GM21423 (cell line): ENCODE data around the gene COBLL1.

Experiments used
- ATAC-seq: cut with Tn5 transposase; IDR thresholded peaks from one replicate; pipeline ENCODE4 v1.9.1; 2021; ENCODE audit warnings: mild to moderate bottlenecking, moderate library complexity; ENCODE audit not compliant: unreplicated experiment

COBLL1 gene

DNA sequence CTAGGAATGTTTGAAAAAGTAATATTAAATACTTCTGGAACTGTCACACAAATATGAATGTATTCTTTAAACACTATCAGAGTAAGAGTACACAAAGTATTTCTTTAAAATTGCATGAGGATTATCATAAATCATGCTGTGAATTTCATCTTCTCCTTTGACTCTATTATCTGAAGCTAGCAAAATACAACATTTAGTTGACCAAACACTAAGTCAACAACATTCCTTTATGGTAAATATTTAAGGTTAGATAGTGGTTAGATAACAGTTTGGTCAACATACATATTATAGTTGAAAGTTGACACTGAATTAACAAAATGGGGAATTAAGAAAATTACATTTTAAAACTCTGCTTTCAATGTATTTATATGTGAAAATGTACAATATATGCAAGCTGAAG is 148.2 kb downstream of the COBLL1 start:
- ATAC-seq = no peak

DNA sequence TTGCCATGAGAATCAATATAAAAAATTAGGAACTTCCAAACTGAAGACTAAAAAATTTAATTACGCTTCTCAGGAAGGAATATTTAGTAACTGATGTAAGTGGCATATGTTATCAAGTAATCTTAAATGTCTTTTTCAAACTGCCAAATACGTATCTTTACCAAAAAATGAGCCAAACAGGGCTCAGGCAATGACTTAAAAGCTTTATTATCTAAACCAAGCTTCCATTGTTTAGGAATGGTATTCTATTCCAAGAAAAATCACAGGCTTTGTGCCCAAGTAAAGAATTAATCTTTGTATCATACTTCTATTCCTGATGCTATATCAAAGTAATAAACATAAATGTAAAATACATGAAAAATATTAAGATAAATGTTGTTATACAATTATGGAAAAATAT is 148.7 kb downstream of the COBLL1 start:
- ATAC-seq = no peak

DNA sequence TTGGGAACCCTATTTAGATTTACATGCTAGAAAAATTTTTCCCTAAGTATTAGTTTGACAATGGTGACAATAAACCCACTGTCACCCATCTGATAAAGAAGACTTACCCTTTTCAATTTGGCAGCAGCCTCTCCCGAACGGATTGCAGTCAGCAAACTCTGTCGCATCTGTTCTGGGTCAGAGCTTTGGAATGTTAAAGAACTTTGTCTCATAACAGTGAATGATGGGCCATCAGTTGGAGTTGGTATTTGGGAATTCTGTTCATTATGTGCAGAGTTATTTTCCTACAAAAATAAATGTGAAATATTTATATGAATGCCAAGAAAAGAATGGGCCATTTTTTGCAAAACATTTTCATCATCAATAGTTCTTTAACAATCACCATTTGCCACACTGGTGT is 149.5 kb downstream of the COBLL1 start:
- ATAC-seq = no peak

DNA sequence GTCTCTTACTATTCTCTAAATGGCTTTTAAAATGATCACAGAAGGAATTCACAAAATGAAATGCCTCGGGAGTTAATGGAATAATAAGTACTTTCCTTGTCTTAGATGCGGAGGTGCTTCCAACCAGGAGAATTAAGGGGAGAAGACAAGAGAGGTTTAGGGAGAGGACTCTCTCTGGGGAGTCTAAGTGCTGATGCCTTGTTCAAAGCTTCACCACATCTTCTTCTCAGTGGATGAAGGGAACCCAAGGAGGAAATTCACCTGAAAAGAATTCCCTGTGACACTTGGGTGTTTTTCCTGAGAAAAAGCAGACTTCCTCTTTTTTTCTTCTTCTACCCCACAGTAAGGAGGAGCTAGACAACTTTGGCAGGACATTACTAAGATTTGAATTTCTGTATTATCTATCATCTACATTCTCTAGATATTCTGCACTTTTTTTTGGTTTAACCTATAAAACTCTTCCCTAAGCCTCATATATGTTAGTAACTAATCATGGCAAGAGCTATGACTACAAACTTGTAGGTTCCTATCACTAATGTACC is 150.2 kb downstream of the COBLL1 start:
- ATAC-seq = no peak

DNA sequence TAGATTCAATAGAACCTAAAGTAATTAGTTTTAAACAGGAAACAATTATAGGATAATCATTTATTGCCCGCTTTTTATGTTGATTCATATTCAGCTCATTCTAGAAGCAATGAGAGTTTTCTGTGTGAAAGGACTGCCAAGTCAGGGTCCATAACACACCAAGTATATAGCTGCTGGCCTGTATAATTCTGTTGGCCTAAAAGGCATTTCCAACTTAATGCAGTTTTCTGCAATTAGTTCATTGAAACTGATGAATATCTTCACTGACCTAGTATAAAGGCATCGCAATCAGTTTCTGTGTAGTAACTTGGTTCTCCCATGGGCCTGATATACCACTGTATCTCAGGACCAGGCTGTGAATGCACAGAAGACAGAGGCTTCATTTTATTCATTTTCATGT is 151.3 kb downstream of the COBLL1 start:
- ATAC-seq = no peak

DNA sequence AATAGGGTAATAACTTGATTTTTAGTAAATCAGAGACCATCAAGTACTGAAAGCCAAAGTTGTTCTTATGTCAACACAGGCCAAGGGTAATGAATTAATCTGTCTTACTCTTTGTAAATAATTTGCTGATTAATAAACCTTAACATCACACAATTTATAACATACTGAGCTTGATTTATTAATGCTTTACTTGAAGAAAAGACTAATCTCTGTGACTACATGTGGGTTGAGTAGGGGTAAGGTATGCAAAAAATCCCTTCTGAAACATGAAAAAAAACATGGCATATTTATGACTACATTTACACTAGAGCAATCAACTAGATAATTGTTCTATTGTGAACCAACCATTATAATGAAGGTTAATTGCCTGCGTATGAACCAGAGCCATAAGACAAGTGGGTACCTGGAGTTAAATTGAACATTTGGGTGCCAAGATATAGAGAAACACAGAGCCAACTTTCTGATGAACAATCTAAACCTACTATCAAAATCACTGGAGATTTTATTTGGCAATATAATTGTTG is 152.7 kb downstream of the COBLL1 start:
- ATAC-seq = no peak

DNA sequence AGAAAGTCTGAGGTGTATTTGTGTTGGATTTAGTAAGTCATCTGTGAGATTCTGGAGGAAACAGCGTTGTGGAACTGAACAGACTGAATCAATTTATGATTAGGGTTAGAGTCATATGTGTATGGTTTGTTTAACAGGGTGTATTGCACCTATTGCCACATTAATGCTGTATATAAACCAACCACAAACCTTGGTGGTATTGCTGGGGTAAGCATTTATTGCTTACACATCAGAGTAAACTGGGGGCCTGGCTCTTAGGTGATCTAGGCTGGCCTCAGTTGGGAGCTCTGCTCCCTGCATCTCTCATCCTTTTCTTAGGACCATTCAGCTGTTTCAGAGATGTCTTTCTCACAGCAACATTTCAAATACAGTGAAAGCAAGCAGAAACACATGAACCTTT is 160.6 kb downstream of the COBLL1 start:
- no peak for ATAC-seq

DNA sequence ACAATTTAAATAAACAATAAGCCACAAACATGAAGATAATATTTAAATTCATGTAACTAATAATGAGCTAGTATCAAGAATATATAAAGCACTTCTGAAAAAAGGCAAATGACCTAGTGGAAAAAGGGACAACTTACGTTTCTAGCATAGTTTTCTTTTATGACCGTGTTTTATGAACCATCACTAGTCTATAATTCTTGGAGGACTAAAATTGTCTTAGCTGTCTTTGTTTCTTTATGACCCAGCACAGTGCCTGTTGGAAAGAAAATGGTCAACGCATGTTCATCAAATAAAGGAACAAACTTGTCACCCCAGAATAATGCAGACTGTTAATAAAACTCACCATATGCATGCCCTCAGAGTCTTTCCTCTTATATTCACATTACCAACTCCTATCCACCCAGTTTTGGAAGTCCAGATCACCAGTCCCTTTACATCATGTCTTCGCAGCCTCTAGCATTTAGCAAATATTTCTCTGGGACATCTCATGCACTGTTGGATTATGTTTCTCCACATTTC is 162.9 kb downstream of the COBLL1 start:
- no peak for ATAC-seq

DNA sequence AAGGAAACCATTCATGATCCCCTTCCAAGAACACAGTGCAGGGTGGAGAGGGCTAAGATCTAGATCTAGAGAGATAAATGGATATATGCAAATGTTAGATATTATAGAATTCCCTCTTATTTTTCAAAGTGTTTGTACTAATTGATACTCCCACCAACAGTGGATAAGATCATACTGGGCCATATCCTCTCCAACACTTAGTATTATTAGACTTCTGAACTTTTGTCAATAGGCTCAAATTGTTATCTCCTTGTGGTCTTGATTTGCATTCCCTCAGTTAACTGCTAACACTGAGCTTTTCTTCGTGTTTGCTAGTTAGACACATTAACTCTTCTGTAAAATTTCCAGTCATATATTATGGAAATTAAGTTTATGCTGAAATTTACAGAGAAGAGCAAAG is 163.9 kb downstream of the COBLL1 start:
- no peak for ATAC-seq

DNA sequence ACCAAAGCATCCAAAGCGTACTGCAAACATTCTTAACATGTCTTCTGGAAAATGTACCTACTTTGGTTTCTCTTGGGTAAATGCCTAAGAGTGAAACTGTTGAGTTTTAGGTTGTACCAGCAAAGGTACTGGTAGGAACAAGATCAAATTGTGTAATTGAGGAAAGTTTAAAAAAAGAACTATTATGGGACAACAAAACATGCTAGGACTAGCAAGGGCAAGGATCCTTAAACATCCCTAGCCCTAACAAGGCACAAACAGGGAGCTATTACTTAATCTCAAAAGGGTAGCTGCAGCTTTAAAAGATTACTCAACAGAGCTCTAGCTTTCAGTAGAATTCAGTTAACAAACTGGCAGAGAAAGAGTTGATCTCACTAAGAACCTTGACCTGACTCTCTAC is 164.4 kb downstream of the COBLL1 start:
- no peak for ATAC-seq

DNA sequence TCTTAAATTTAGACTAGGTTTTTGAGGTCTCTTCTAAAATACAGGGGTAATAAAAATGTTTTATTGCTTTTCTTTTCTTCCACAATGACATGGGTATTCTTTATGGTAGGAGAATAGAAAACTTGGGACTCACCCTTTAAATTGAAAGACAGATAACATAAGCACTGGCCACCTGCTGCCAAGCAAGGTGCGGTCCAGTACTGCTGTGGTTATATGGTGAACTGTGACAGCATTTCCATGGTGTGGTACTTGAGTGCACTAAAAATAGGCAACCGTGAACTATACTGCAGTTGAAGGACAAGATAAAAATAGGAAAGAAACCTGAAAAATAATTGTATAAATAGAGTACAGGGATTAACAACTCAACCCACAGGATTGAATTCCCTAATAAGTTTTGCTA is 165.9 kb downstream of the COBLL1 start:
- no peak for ATAC-seq

DNA sequence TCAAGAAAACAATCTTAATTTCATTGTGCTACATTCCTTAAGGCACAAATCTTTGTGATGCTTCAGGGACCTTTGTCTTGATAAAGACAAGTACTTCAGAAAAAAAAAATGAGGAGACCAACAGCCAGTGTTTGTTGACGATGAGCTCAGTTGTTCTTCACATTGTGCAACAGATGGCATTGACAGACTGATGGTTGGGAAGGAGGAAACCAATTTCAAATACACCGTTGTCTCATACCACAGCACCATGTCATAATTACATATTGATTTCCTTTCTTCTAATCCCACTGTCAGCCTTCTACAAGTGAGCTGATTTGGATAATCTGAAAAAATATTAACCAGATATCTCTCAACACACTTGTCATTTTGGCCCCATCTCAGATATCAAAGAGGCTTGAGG is 166.6 kb downstream of the COBLL1 start:
- ATAC-seq = no peak

DNA sequence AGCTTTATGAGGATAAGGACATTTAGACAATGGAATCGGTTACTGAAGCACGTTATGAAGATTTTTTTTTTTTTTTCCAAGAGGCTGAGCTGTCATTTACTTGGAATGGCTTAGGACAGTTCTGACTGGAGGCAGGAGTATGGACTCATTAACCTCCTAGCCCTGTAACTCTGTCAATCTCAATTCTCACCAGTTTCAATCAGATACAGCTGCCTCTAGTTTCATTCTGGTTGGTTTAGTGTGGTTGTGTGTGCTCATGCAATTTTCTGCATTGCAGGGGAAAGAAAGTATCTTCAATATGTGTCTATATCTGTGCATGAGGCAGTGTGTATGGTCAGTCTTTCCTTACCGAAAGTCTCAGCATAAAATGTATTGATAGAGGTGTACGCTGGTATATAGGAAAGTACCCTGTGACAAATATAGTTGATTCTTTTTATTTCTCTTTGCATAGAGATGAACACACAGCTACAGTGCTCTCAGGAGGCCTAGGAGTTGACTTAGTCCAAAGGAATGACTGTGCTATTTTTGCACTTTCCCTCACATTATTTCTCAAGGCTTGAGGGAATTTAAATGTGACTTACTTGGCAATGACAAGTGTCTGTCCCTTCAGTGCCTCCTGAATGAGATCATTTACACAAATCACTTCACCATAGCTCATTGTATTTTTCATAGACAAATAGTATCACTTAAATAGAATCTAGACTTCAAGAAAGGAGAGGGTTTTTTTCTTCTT is 169.8 kb downstream of the COBLL1 start:
- no peak for ATAC-seq

DNA sequence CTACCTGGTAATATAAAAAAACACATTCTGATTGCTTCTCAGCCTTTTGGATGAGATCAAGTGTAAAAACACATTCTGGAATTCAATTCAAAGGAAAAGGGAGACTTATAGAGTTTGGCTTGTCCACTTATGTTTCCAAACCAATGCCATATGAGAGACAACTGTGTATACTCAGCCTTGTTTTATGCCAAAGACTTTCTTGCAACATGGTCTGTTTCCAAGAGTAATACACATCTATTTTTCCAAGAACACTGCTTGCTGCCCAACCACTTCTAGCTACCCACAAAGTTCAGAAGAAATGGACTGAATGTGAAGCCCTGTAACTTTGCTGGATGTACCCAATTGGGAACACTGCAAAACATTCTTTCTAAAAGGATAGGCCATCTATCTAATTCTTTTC is 172.3 kb downstream of the COBLL1 start:
- no peak for ATAC-seq

DNA sequence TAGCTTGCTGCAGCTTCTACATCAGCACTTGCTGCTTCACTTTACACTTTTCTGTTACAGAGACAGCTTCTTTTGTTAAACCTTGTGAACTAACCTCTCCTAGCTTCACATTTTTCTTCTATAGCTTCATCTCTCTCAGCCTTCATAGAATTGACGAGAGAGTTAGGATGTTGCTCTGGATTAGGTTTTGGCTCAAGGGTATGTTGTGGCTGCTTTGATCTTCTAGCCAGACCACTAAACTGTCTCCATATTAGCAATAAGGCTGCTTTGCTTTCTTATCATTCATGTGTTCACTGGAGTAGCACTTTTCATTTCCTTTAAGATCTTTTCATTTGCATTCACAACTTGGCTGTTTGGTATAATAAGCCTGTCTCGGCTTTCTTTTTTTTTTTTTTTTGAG is 174.1 kb downstream of the COBLL1 start:
- ATAC-seq = no peak

DNA sequence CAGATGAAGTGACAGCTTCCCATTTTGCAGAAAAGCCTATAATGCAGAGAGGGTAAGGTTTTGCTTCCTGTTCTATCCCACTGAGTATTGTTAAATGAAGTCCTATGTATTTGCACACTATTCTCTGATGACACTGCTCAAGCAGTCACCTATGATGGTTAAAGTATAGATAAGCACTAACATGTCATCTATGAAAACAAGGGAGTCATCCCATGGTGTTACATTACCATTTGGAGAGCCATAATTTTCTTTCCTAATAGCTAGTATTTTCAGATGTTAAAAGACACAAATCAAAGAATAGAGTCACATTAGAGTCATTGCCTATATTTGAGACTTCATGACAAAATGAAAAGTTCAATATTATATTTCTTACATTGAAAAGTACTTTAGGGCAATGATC is 177.6 kb downstream of the COBLL1 start:
- ATAC-seq = no peak

DNA sequence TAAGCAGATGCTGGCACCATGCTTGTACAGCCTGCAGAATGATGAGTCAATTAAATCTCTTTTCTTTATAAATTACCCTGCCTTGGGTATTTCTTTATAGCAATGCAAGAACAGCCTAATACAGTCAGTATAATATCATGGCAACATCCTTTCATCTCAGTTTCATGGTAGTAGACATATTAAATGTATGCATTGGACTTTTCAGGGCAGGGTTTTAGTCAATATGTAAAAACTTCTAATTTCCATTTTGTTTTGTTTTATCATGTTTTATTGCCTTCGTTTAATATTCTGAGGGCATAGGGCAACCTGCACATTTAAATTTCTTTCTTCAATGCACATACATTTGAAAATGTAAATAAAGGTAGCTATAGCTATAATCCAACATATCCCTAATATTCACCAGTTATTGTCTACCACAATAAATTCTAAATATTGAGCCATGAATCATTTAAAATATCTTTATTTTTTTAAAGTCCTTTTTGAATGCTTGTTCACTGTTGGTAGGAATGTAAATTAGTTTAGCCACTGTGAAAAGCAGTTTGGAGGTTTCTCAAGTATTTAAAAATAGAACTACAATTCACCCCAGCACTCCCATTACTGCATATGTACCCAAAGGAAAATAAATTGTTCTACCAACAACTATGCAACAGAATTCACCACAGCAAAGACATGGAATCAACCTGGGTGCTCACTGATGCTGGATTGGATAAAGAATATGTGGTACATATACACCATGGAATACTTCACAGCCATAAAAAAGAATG is 178.6 kb downstream of the COBLL1 start:
- ATAC-seq = no peak

DNA sequence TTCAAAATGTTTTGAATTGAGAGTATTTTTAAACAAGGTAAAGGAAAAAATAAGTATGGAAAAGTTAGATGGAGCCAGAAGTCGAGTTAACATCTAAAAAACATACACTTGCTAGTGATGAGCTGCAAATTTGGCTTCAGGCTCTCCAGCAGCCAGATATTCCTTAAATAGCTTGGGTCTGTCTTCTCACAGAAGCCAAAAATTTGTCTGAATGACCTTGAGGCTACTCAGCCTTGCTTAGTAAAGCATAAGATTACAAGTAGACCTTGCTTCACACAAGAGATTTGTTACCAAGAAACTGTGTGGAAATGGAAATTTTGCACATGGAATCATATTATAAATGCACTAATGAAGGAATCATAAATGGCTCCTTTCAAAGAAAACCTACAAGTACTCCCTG is 179.6 kb downstream of the COBLL1 start:
- no peak for ATAC-seq

DNA sequence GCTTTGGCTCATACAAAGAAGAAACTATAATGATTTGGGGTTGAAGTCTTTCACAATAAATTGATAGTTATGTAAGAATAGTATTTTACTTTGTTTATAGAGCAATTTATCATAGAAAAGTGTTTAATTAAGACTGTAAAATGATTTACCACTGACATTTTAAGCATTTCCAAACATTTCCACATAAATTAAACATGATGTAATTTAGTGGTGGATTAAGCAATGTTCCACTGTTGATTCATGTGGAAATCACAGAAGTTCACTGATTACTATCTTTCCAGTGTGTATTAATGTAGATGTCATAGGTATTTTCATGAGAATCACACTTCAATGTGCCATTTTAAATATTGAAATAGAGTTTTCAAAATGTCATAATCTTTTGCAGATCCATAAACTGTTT is 180.3 kb downstream of the COBLL1 start:
- ATAC-seq = no peak

DNA sequence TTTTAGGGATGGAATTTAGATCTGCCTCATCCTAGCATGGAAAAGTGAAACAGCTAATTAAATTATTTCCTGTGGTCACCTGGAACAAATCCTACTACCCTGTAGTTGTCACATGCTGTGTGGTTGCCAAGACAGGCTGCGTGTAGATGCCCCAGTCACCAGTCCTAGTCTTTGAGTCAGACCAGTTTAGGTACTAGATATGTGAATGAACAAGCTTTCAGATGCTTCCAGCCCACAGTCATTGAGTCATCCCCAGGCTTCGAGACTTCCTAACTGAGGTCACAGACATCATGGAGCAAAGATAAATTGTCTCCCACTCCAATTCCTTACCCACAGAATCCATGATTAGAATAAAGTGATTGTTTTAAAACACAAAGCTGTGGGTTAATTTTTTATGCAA is 184.5 kb downstream of the COBLL1 start:
- no peak for ATAC-seq

DNA sequence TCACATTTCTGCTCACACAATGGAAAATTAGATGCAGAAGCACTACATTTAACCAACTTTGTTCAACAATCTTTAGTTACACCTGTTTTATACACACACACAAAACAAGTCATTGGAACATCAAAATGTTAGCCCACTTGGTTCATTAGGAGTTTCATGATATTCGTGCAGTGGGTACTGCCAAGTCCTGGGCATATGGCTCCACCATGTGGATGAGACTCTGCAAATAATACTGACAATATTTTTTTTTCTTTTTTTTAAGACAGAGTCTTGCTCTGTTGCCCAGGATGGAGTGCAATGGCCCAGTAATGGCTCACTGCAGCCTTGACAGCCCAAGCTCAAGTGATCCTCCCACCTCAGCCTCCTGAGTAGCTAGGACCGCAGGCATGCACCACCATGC is 185.9 kb downstream of the COBLL1 start:
- ATAC-seq = no peak

DNA sequence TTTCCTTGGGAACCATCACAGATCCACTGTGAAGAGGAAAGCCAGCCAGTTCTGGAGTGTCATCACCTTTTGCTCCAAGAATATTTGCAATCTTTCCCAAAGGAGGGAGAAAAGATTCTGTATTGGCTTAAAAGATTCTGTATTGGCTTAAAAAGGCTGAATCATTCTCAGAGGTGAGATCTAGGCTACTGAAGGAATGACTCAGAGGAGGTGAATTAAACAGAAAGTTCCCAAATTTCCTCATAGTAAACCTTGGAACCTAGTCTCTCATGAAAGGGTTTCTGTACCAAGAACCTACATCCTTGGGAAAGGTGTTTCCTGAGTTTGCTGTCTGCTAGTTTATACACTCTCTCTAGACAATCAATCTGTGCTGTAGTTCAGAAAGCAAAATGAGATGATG is 186.3 kb downstream of the COBLL1 start:
- no peak for ATAC-seq
